HepG2 (cell line): ENCODE measurements around the gene VPS13C. TPM values are rescaled to one million over a fixed set of nuclear protein-coding genes. Genes with fewer than 3 reads are reported as not detected.

Experiments
- AKAP8 ChIP-seq: sonication (generic); formaldehyde crosslinking; IDR thresholded peaks from 2 replicates; pipeline ENCODE4 v1.5.1; 2020; ENCODE audit warnings: mild to moderate bottlenecking, missing genetic modification reagents
- FOXM1 ChIP-seq: sonication (generic); formaldehyde crosslinking; IDR thresholded peaks from 2 replicates; pipeline ENCODE4 v1.5.0; 2020; ENCODE audit warnings: missing genetic modification reagents
- HOXA3 ChIP-seq: sonication (generic); formaldehyde crosslinking; IDR thresholded peaks from 2 replicates; pipeline ENCODE4 v1.5.0; 2020; ENCODE audit warnings: missing genetic modification reagents
- KIAA2018 ChIP-seq: sonication (generic); formaldehyde crosslinking; IDR thresholded peaks from 2 replicates; pipeline ENCODE4 v1.5.0; 2020; ENCODE audit warnings: mild to moderate bottlenecking, missing genetic modification reagents, borderline replicate concordance
- MXD1 ChIP-seq: sonication (generic); formaldehyde crosslinking; IDR thresholded peaks from 2 replicates; pipeline ENCODE4 v1.4.0; 2020; ENCODE audit warnings: mild to moderate bottlenecking, missing genetic modification reagents
- PATZ1 ChIP-seq: sonication (generic); formaldehyde crosslinking; IDR thresholded peaks from 2 replicates; pipeline ENCODE4 v1.4.0; 2020; ENCODE audit warnings: missing genetic modification reagents
- SMAD3 ChIP-seq: sonication (generic); formaldehyde crosslinking; IDR thresholded peaks from 2 replicates; pipeline ENCODE4 v1.4.0; 2020; ENCODE audit warnings: missing genetic modification reagents
- SMC3 ChIP-seq: IDR thresholded peaks from 2 replicates; pipeline ENCODE4 v1.6.1; 2011; ENCODE audit warnings: low read length, improper control_type of control experiment
- ZC3H13 ChIP-seq: sonication (generic); formaldehyde crosslinking; IDR thresholded peaks from 2 replicates; pipeline ENCODE4 v1.8.1; 2023; ENCODE audit warnings: mild to moderate bottlenecking, missing genetic modification reagents, moderate library complexity
- ZMYM2 ChIP-seq: sonication (generic); formaldehyde crosslinking; IDR thresholded peaks from 2 replicates; pipeline ENCODE4 v1.8.0; 2022; ENCODE audit warnings: mild to moderate bottlenecking, missing genetic modification reagents
- ZNF34 ChIP-seq: sonication (generic); formaldehyde crosslinking; IDR thresholded peaks from 2 replicates; pipeline ENCODE4 v1.4.0; 2020; ENCODE audit warnings: mild to moderate bottlenecking, missing genetic modification reagents, borderline replicate concordance
- ZNF574 ChIP-seq: sonication (generic); formaldehyde crosslinking; IDR thresholded peaks from 2 replicates; pipeline ENCODE4 v1.4.0; 2020; ENCODE audit warnings: missing genetic modification reagents
- ZNF691 ChIP-seq: sonication (generic); formaldehyde crosslinking; IDR thresholded peaks from 2 replicates; pipeline ENCODE4 v1.4.0; 2020; ENCODE audit warnings: missing genetic modification reagents, low read depth, mild to moderate bottlenecking, borderline replicate concordance
- ZNF878 ChIP-seq: sonication (generic); formaldehyde crosslinking; IDR thresholded peaks from 2 replicates; pipeline ENCODE4 v1.8.1; 2023; ENCODE audit warnings: mild to moderate bottlenecking, missing genetic modification reagents, moderate library complexity
- polyA plus RNA-seq, 8 experiments: library from polyadenylated mRNA; depleted of rRNA in 3 of 8; stranded (reverse) in 7 of 8; unstranded in 1 of 8; fragments of >200 nt; fragmentation: Illumina TruSeq in 4 of 8; extraction: Trizol in 4 of 8; gene quantifications; 2 replicates each; pipeline versions ENCODE4 v1.2.1 to v1.2.3, GENCODE V29; 2011 to 2016; ENCODE audit warnings: low read depth in 4 of 8, missing spikeins in 1 of 8, mixed read lengths in 1 of 8; ENCODE audit not compliant: insufficient read depth in 1 of 8
- total RNA-seq, 5 experiments: library from RNA; depleted of rRNA; stranded (reverse); fragments of >200 nt; fragmentation: Illumina TruSeq; extraction: Trizol; gene quantifications; 2 replicates each; pipeline ENCODE4 v1.2.3, GENCODE V29; 2016; ENCODE audit warnings: low read depth in 1 of 5

Gene VPS13C
- total and polyA plus RNA-seq, 2 of the 13 experiments (the other 11 are each of a cell fraction or from before 2014, with no cell fraction given), result 10.9 to 26.8 TPM

- no peak for TF ChIP-seq KIAA2018
- peak; percentile 53; the same call in 1 of the 2 replicates for TF ChIP-seq ZNF574 (CRISPR knock-in tag)
- 0 out of 2 replicates have a peak, but pooled peaks have one; percentile 53 for TF ChIP-seq ZMYM2 (CRISPR knock-in tag)
- TF ChIP-seq ZNF878 (CRISPR knock-in tag), result peak; percentile 94
- TF ChIP-seq HOXA3, result peak; percentile 58; the same call in 1 of the 2 replicates
- TF ChIP-seq AKAP8 (CRISPR knock-in tag), result no peak
- peak; percentile 43; the same call in 1 of the 2 replicates for TF ChIP-seq PATZ1 (CRISPR knock-in tag)
- TF ChIP-seq SMC3, result no peak
- TF ChIP-seq ZNF691, result 0 out of 2 replicates have a peak, but pooled peaks have one; percentile 43
- peak; percentile 74; the same call in 1 of the 2 replicates for TF ChIP-seq MXD1 (CRISPR knock-in tag)
- TF ChIP-seq ZNF34 (CRISPR knock-in tag), result no peak
- peak; percentile 67 for TF ChIP-seq SMAD3
- TF ChIP-seq ZC3H13 (CRISPR knock-in tag), result no peak
- TF ChIP-seq FOXM1, result no peak
Observed at GRCh38 chr15:62066663-62067447, 6.6 kb upstream of the VPS13C start, which contains the start of gene C2CD4A (continued).
